MV-4-11 (cell line): ENCODE results near the gene NRL.

Experiments used
- DNase-seq: peaks from one replicate; lab custom pipeline; 2025; lab: John Stamatoyannopoulos, UW

The NRL gene

DNA sequence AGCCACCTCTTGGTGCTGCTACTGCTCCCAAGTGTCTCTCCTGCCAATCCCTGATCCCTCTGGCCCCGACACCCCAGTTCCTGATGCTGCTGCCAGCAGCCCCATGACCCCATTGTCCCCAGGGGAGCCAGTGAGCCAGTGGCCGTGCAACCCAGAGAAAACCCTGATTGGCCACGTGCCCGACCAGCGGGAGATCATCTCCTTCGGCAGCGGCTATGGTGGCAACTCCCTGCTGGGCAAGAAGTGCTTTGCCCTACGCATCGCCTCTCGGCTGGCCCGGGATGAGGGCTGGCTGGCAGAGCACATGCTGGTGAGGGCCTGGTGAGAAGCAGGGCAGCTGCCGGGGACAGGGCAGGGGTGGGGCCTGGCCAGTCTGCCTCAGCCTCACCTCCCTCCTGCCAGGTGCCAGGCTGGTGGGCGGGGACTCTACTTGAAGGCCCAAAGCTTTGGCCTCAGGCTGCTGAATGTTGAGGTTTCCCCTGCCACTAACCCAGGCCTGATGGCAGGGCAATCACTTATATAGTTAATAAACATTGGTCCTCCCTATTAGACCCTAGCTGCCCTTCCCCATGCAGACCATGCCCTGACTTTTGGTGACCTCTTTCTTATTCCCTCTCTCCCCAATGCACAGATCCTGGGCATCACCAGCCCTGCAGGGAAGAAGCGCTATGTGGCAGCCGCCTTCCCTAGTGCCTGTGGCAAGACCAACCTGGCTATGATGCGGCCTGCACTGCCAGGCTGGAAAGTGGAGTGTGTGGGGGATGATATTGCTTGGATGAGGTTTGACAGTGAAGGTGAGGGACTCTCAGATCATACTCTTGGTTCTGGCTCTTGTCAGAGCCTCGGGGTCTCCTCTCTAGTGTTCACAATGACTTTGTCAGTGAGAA lies 15.6 kb downstream of the NRL start:
- no peak for DNase-seq

DNA sequence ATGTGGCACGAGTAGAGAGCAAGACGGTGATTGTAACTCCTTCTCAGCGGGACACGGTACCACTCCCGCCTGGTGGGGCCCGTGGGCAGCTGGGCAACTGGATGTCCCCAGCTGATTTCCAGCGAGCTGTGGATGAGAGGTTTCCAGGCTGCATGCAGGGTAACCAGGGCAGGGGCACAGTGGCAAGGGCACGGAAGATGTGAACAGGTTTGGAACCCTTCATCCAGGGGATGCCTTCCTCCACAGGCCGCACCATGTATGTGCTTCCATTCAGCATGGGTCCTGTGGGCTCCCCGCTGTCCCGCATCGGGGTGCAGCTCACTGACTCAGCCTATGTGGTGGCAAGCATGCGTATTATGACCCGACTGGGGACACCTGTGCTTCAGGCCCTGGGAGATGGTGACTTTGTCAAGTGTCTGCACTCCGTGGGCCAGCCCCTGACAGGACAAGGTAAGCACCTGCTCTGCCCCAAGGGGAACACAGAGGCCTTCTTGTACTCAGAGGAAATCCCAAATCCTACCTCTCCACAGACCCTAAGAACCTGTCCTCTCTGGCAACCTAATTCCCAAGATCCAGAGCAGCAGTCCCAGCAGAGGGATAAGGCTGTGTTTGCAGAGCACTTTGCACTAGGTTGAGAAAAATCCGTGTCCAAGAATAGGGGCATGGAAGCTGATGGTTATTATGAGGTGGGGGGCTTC lies 16.4 kb downstream of the NRL start:
- no peak for DNase-seq

DNA sequence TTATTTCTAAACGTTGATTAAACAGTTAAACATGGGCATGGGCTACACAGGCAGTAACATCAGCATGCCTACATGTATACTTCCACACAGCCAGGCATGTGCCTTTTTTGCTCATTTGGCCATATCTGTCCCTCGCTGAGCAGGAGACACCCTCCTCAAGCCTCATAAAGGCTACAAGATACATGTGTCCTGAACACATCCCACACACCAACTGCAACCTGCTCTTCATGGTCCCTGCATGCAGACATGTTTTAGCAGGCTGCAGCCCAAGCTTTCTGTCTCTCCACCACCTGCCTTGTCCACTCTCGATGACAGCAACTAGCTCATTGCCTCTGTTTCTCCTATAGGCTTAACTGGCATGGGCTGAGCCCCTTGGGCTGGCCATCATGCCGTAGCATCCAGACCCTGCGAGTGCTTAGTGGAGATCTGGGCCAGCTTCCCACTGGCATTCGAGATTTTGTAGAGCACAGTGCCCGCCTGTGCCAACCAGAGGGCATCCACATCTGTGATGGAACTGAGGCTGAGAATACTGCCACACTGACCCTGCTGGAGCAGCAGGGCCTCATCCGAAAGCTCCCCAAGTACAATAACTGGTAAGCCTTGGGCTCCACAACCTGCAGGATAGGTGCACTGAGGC lies 18.1 kb downstream of the NRL start:
- no peak for DNase-seq

DNA sequence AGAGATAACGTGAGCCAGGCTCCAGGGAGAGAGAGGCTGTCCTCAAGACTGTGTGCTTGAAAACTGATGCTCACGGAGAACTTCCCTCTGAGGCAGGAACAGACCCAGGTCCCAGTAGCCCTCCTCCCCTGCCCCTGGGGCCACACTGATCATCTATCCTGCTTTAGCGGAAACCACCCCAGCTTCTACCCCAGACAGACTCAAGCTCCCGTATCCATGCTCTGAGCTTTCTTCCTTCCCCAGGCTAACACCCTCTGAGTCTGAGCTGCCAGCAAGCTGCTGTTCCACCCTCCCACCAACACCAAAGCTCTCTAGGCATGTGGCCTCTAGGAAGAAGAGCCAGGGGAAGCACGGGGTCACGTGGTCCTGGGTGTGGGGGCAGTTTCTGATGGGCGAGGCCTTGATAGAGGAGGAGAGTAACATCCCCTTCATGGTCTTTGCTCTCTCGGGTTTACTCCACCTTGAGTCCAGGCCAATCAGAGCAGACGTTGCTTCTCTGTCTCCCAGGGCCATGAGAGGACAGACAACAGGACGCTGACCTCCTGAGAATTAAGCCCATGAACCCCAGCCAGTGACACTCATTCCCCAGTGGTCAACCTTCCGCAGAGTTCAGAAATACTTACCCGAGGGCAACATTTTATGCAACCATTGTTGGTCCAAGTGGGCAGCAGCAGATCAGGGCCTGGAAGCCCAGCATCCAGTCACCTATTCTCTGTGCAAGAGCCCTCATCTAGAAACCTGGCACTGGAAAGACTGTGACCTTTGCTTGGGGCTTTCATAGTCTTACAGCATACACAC lies 19.3 kb downstream of the NRL start:
- peak; percentile 28 for DNase-seq

DNA sequence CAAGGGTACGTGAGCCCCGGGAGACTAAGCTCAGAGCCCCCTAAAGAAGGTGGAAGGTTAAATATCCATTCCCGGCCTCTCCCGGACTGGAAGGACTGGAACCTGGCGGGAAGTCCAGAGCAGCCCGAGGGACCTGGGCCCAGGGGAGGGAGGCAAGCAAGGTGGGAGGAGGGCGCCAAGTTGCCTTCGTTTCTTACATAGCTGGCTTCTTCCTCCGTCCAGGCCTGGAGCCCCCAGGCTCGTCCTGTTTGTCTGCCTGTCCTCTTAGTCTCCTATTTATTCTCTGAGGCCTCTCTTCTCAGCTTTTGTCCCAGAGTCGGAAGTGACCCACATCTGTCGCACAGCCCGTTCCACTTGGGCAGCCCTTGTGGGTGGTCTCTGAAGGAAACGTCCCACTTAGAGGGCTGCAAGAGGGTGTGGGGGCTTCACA lies 19.9 kb downstream of the NRL start:
- DNase-seq, result no peak

DNA sequence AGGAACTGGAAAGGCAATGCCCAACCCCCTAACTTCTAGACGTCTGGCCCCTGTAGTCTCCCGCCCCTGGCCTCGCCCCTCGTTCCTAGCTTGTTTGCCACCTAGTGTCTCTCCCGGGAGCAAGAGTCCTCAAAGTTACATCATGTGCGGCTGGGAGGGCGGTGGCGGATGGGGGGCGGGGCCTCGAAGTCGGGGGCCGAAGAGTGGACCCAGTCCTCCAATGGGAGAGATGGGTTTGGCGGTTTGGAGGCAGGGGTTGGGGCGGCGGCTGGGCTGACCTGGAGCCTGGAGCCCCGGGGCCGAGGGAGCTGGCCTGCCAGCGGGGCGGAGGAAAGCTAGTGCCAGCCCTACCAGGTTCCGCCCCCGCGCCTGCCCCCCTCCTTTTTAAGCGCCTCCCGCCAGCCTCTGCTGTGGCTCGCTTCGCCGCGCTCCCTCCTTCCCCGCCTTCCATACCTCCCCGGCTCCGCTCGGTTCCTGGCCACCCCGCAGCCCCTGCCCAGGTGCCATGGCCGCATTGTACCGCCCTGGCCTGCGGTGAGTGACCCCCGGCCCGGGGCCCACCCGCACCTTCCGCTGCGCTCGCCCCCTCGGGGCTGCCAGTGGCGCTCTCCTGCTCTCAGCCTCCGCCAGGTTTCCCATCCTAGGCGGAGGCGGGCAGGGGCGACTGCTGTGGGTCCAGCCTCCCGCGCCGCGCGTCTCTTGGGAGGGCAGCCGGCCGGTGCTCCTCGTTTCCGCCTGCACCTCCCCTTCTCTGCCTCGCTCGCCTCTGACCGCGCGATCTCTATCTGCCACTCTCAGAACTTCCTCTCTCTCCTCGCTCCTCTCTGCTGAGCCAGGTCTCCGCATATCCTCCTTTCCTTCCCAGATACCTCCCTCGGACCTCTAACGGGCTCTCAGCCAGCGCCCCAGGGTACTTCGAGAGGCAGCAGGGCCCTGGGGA lies 20.6 kb downstream of the NRL start, which contains the start of gene PCK2:
PCK2 (plus strand) TSS at position 411 of the 940 bp plus-strand sequence; CDS start at position 506, 95 bp downstream.
- DNase-seq, result peak; percentile 91

DNA sequence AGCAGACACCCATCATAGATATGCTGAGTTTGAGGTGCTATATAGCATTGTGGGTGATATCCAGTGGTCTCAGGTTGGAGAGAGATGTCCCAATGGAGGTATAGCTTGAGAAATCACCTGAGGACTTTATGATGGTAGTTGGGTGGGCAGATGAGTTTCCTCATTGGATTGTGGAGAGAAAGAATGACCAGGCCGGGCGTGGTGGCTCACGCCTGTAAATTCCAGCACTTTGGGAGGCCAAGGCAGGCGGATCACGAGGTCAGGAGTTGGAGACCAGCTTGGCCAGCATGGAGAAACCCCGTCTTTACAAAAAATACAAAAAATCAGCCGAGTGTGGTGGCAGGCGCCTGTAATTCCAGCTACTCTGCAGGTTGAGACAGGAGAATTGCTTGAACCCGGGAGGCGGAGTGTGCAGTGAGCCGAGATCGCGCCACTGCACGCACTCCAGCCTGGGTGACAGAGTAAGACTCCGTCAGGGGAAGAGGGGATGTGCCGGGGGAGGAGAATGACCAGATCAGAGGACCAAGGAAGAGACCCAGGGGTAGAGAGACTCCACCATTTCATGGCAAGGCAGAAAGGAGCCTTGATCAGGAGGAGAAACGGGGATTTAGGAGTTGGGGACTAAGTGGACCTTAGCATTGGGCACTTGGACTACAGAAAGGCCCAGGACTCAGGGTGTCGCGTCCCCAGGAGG lies 21.4 kb downstream of the NRL start:
- no peak for DNase-seq

DNA sequence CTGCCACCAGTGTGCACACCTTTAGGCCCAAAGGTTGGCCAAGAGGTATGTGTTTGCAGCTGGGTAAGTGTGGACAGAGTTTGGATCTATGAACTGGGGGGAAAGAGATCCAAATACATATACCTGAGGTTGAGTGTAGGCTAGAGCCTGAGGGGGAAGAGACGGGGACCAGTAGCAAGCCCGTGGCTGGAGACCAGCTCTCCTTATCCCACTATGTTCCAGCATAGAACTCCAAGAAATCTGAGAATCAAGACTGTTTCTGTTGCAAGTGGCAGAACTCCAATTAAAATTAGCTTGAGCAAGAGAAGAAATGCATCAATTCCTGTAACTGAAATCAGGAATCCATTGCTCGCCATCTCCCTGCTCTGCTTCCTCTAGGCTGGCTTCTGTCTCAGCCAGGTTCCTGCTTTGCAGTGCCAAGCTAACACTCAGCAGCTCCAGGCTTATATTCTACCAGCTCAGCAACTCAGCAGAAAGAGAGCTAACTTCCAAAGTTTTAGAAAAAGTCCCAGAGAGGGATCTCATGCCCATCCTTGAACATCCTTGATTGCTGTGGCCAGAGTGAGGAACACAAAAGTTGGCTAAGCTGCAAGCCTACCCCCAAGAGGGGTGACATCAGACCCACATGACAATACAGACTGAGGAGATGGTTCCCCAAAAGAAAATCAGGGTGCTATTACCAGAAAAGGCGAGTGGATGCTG lies 22.1 kb downstream of the NRL start:
- DNase-seq, result no peak

DNA sequence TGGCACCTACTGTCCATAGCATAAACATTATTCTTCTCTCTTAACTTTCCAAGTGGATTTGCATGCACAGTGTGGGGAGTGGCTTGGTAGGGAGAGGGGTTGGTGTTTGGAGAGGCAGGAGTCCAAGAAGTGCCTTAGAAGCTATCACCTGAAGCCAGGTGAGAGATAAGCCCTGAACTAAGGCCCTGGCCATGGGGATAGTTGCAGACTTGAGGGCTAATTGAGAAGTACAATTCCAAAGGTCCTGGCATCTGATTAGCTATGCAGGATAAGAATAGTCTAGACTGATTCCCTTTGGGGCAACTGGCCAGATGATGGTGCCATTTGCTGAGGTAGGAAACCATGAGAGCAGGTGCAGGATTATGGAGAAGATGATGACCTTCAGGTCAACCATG lies 22.6 kb downstream of the NRL start:
- DNase-seq, result no peak

DNA sequence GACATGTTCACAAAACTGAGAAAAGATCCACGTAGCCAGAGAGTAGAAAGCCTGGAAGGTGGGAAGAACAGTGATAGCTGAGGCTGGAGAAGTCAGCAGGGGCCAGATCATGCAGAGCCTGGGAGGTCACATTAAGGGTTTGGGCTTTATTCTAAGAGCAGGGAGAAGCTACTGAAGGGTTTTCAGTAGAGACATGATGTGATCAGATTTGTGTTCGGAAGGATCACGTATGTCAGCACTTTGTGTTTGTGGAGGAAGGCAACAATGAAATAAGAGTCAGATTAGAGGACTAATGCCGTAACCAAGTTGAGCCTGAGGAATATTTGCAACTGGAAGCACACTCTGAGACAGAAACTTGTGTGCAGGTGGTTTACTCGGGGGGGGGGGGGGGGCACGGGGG lies 24.9 kb downstream of the NRL start:
- no peak for DNase-seq

DNA sequence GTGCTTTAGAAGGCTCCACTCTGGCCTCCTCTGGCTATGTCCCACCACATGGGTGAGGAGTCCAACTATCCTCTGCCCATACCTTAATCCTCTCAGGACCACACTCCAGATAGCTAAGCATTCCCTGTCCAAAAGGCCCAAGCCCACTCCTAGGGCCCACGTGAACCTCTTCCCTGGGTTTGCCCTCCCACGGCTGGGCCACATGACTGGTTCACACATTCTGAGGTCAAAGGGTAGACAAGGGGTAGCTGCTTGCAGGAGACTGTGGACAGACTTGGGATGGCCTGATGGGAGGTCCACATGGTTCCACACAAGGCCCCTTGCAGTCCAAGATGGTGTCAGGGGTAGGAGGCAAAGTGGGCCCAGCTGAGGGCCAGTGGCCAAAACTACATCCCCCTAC lies 26.7 kb downstream of the NRL start:
- DNase-seq, result no peak

DNA sequence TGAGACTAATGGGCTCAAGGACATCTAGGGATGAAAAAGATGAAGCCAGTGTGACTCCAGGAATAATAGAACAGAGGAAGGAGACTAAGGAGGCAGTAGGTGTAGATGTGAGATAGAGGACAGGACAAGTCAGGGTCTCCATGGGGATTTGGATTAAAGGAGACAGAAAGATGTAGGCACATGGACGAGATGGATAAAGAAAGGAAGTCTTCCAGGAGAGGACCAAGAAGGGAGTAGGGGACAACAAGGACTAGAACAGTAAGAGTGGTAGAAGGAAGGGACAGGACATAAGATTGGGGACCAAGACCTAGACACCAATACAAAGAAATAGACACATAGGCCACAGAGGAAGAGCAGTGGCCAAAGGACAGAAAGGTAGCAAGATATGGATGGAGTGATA lies 27.7 kb downstream of the NRL start:
- DNase-seq, result no peak

DNA sequence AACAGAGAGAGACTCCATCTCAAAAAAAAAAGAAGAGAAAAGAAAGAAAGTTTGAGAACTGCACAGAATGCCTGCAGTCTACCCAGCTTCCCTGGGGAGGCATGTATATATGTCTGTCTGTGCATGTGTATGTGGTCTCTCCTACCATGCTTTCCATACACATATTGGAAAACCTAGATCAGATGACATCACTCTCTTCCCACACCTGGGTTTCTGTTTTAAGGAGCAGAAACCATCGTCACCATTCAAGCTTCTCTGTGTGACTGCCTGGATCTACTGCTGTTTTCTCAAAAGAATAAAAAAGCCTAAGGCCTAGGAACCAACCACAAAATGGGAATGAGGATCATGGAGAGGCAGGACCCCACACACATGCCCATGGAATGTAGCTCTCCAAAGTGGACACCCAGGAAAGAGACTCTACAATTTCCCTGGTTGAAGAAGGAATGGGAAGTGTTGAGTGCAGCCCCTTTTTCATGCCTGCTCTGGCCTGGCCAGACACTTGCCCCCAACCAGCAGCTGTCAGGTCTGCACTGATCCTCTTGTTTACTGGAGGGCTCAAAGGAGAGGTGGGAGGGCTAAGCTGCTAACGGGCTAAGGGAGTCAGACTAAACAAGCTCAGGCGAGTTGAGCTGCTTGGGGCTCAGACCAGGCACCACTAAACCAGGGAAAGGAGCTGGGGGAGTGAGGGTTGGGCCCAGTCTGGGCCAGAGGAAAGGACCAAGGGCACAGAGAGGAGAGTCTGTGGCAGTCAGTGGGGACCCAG lies 28.4 kb downstream of the NRL start:
- no peak for DNase-seq

DNA sequence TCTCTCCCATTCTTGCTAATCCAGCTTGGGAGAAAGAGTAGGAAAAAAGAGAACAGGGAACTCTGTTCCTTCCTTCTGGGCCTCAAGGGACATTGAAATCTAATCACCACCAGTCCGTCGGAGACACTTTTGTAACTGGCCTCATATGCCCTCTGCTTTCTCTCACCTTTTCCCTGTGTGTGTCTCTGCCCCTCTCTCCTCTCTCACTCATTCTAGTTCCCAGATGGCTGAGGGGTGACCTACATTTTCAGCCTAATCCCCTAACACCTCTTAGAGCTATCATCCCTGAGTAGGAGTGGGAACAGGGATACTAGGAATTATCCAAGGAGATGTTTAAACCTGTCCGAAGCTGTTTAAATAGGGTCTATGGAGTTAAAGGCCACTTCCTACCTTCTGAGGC lies 29.5 kb downstream of the NRL start:
- DNase-seq, result no peak

DNA sequence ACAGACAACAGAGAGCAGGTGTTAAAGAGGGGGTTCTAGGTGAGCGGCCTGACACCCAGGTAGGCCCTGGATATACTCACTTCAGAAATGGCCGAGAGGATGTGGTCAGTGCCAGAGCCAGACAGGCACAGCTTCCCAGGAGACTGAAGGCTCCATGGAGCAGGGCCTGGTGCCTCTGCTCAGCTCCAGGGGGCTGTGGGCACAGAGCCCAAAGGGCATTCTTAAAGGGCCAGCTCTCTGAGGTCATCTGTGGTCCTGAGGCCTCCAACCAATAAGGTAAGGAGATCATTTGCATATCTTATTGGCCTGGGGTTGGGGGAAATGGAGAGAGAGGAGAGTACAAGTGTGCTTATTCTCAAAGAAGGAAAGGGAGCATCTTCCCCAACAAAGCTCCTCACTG lies 30.3 kb downstream of the NRL start:
- DNase-seq, result no peak

DNA sequence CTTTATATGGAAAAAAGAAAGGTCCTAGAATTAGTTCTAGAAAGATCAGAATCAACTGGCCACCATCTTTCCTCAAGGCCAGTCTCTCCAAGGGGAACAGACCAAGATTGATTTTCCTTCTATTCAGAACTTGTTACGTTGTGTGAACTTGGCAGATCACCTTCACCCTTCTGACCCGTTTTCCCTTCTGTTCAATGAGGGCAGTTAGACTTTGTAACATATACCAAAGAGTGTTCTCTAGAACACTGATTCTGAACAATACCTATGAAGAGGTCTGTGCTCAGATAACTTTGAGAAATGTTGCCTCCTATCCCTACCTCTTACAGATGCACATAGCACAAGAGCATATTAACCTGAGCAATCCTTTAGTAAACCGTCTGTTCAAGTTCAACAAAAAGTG lies 31.3 kb downstream of the NRL start:
- DNase-seq, result no peak

DNA sequence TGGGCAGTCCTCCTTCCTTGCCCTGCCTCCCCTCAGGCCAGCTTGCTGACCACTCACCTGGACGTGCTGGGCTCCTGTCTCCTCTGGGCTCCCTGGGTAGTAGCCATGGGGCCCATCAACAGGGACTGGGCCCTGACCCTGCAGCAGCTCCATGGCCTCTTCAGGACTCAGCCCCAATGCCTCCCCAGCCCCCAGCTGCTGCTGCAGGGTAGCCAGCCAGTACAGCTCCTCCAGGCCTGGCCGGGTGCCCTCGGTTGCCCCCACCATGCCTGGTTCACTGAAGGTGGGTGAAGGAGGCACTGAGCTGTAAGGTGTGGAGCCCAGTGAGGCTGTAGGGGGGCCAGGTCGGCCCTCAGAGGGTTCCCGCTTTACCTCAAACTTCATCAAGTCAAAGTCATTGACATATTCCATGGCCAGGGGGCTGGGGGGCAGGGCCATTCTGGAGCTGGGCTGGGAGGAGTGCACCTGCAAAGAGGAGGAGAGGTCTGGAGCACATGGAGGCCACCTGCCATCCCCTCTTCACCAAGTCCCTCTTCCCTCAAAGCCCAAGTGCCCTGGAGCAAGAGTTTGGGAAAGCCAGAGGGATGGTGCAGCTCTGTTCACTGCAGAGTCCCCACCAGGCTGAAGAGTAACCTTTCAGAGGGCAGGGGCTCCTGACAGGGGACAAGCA lies 32.2 kb downstream of the NRL start:
- DNase-seq, result no peak

DNA sequence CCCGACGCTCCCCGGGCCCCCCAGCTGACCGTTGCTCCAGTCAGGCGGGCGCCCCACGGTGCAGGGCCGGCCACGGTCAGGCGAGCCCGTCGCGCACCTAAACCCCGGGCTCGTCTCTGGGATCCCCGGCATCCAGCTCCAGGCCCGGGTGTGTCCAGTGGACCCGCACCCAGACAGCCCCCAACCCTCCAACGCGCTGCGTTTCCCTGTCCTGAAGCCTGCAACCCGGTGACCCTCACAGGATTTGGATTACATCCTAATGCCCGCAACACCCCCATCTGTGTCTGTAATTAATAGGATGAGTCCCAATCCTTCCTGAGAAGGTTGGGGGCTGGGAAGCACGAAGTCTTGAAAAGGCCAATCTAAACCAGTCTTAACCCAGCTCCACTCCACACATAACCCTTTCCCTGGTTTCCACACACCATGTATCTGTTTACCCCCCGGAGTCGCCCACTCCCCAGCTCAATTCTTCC lies 33.0 kb downstream of the NRL start:
- no peak for DNase-seq
